K562 (cell line): ENCODE data around the gene DPT. TPM values are rescaled to one million over a fixed set of nuclear protein-coding genes. Genes with fewer than 3 reads are reported as not detected.

Source experiments
- ATF1 ChIP-seq, 2 experiments: fragments of 450-650 bp in 1 of 2; IDR thresholded peaks; 2 replicates each; pipeline ENCODE4 v1.6.1; 2016; ENCODE audit warnings: missing compliant biosample characterization in 1 of 2, missing genetic modification characterization in 1 of 2
- BRD9 ChIP-seq: fragments of 450-650 bp; IDR thresholded peaks from 2 replicates; pipeline ENCODE4 v1.6.1; 2018; ENCODE audit warnings: low read depth; ENCODE audit not compliant: partially characterized antibody
- HNRNPUL1 ChIP-seq: fragments of 200-400 bp; formaldehyde crosslinking; IDR thresholded peaks from 2 replicates; pipeline ENCODE4 v1.6.1; 2017; ENCODE audit warnings: low read length
- LARP7 ChIP-seq: fragments of 450-650 bp; IDR thresholded peaks from 2 replicates; pipeline ENCODE4 v1.6.1; 2016
- SPI1 ChIP-seq: IDR thresholded peaks from 2 replicates; pipeline ENCODE4 v1.6.1; 2011; ENCODE audit warnings: low read depth, low read length, control low read depth, borderline replicate concordance
- XRCC4 ChIP-seq: IDR thresholded peaks from one replicate; pipeline ENCODE4 v1.6.1; 2011; ENCODE audit not compliant: insufficient read depth, insufficient read length; ENCODE audit errors: extremely low read depth
- ZBTB17 ChIP-seq: fragments of 450-650 bp; formaldehyde crosslinking; IDR thresholded peaks from 2 replicates; pipeline ENCODE4 v1.4.0; 2020; ENCODE audit warnings: mild to moderate bottlenecking
- ZC3H11A ChIP-seq: IDR thresholded peaks from 2 replicates; pipeline ENCODE4 v1.6.1; 2012; ENCODE audit warnings: low read depth, low read length, improper control_type of control experiment
- ZNF830 ChIP-seq: fragments of 250-450 bp; sonication (Bioruptor Pico); IDR thresholded peaks from 2 replicates; pipeline ENCODE4 v1.5.0; 2021; ENCODE audit warnings: mild to moderate bottlenecking
- polyA plus RNA-seq, 8 experiments: library from polyadenylated mRNA; depleted of rRNA in 4 of 8; stranded (reverse) in 5 of 8; unstranded in 3 of 8; fragments of >200 nt; fragmentation: Nextera tagmentation in 2 of 8; fragmentation: Illumina TruSeq in 1 of 8; extraction: Ambion mirVana in 2 of 8; extraction: Trizol in 1 of 8; gene quantifications; 2 replicates each; pipeline versions ENCODE4 v1.2.1 to v1.2.3, GENCODE V29; 2011 to 2014; ENCODE audit warnings: inconsistent platforms in 1 of 8, missing spikeins in 1 of 8
- total RNA-seq, 7 experiments: library from RNA; depleted of rRNA in 6 of 7; stranded (reverse); fragments of >200 nt in 6 of 7; fragmentation: Illumina TruSeq in 2 of 7; extraction: Trizol in 2 of 7; gene quantifications; 2 replicates each; pipeline versions ENCODE4 v1.2.1 to v1.2.3, GENCODE V29; 2011 to 2021; ENCODE audit warnings: low replicate concordance in 1 of 7
- TF ChIP-seq, protein P1 (sequence below): sonication (generic); formaldehyde crosslinking; IDR thresholded peaks from 2 replicates; pipeline ENCODE4 v1.8.0; 2023; ENCODE audit warnings: mild to moderate bottlenecking, missing genetic modification reagents
- TF ChIP-seq, protein P2 (sequence below), 2 experiments: IDR thresholded peaks in 1 of 2; conservative IDR thresholded peaks in 1 of 2; 2 replicates each; pipeline ENCODE4 v1.6.1; 2016; ENCODE audit warnings: low read depth in 2 of 2, mild to moderate bottlenecking in 1 of 2, missing compliant biosample characterization in 1 of 2, missing genetic modification characterization in 1 of 2, moderate library complexity in 1 of 2

Gene DPT
- total and polyA plus RNA-seq, 9 of the 15 experiments (the other 6 are each of a cell fraction or from before 2014, with no cell fraction given) = not detected

DNA sequence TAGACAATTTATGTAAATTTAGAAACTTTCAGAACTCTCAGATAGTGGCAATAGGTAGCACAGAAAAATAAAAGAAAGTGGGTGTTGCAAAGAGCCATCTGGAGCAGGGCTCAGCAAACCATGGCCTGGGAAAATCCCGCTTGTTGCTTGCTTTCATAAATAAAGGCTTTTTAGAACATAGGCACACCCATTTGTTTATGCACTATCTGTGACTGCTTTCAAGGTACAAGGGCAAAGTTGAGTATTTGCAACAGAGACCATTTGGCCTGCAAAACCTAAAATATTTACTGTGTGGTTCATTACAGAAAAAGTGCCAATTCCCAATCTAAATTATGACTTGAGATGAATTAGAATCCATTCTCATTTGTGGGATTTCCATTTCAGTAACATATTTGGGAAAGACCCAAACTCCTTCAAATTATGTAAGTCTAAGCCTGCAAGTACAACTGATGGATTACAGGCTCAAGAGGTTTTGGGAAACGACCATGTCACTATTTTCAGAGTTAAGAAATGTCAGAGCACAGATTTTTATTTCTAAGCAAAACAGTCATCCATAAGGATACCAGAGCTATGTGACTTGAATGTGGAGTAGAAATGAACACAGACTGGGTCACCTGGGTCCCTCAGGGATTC, 43.5 kb upstream of the DPT start (continued):
- TF ChIP-seq, protein P1, sequence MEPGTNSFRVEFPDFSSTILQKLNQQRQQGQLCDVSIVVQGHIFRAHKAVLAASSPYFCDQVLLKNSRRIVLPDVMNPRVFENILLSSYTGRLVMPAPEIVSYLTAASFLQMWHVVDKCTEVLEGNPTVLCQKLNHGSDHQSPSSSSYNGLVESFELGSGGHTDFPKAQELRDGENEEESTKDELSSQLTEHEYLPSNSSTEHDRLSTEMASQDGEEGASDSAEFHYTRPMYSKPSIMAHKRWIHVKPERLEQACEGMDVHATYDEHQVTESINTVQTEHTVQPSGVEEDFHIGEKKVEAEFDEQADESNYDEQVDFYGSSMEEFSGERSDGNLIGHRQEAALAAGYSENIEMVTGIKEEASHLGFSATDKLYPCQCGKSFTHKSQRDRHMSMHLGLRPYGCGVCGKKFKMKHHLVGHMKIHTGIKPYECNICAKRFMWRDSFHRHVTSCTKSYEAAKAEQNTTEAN = no peak
- no peak for TF ChIP-seq BRD9
- no peak for TF ChIP-seq XRCC4
- TF ChIP-seq LARP7 = no peak
- TF ChIP-seq ZNF830 (CRISPR knock-in tag) = no peak
- TF ChIP-seq HNRNPUL1 = no peak
- no peak for TF ChIP-seq SPI1
- TF ChIP-seq, protein P2, sequence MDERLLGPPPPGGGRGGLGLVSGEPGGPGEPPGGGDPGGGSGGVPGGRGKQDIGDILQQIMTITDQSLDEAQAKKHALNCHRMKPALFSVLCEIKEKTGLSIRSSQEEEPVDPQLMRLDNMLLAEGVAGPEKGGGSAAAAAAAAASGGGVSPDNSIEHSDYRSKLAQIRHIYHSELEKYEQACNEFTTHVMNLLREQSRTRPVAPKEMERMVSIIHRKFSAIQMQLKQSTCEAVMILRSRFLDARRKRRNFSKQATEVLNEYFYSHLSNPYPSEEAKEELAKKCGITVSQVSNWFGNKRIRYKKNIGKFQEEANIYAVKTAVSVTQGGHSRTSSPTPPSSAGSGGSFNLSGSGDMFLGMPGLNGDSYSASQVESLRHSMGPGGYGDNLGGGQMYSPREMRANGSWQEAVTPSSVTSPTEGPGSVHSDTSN (CRISPR knock-in tag; IDR thresholded peaks at IDR 0.05; ENCODE audit: low read depth) = no peak
- TF ChIP-seq, protein P2 (tag; conservative IDR thresholded peaks at IDR 0.05; ENCODE audit: low read depth) = no peak
- TF ChIP-seq ZBTB17 = no peak
- TF ChIP-seq ATF1 (CRISPR knock-in tag; IDR thresholded peaks at IDR 0.05) = no peak
- TF ChIP-seq ATF1 (tag; IDR thresholded peaks at IDR 0.05) = no peak
- TF ChIP-seq ZC3H11A = no peak
